Bronchial epithelial cell (primary cell): ENCODE results near the gene CATSPER3. TPM values are rescaled to one million over a fixed set of nuclear protein-coding genes. Genes with fewer than 3 reads are reported as not detected.

ENCODE experiments used
- DNase-seq: peaks from one replicate; pipeline ENCODE4 v3.0.0-alpha.2; 2010; ENCODE audit warnings: low read depth
- FAIRE-seq: peaks from 2 replicates; lab custom pipeline; 2011; peaks lifted over from hg19 to GRCh38; lab: Jason Lieb, UNC
- H3K27me3 ChIP-seq: 2 replicates; pipeline ENCODE4 v1.5.1; 2011; ENCODE audit warnings: low read length; ENCODE audit not compliant: control insufficient read depth, insufficient read depth
- H3K36me3 ChIP-seq: 2 replicates; pipeline ENCODE4 v1.5.1; 2011; ENCODE audit warnings: low read length; ENCODE audit not compliant: control insufficient read depth, insufficient read depth
- H3K4me3 ChIP-seq: 2 replicates; pipeline ENCODE4 v1.5.1; 2011; ENCODE audit warnings: mild to moderate bottlenecking, low read depth, low read length, control low read depth
- total RNA-seq: library from RNA; depleted of rRNA; stranded (reverse); fragments of >200 nt; gene quantifications from 2 replicates; pipeline ENCODE4 v1.2.1, GENCODE V29; 2014
- TF ChIP-seq, protein P1 (sequence below): IDR thresholded peaks from 2 replicates; pipeline ENCODE4 v1.5.1; 2011; ENCODE audit warnings: mild to moderate bottlenecking, moderate library complexity, low read length, control low read depth, inconsistent platforms; ENCODE audit not compliant: insufficient read depth, severe bottlenecking

The CATSPER3 gene
- total RNA-seq, 1 donor from 2014 or later, result under 0.01 TPM

DNA sequence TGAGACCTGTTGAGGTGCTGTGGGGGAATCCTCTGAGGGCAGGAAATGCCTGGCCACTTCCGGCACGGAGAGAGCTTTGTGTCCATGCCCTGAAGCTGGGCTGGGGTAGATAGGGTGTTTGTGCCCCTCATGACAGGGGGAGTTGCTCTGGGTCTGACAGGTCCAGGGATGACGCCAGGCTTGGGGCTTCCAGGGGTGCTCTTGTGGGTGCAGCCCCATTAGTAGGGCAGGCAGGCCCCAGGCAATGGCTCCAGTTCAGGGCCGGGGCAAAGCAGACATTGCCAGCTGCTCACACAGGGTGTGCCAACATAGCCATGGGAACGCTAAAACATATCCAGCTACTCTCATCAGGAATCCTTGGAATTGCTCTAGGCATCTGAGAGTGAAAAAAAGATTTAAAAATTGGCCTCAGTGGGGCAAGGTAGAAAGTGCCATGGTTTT is 45.3 kb downstream of the CATSPER3 start:
- Histone ChIP-seq H3K36me3 (no peaks in the 10 kb centered on the region), H3K27me3 (no peaks in the 10 kb centered on the region), H3K4me3 (no peak overlapping the region)
- TF ChIP-seq, protein P1, sequence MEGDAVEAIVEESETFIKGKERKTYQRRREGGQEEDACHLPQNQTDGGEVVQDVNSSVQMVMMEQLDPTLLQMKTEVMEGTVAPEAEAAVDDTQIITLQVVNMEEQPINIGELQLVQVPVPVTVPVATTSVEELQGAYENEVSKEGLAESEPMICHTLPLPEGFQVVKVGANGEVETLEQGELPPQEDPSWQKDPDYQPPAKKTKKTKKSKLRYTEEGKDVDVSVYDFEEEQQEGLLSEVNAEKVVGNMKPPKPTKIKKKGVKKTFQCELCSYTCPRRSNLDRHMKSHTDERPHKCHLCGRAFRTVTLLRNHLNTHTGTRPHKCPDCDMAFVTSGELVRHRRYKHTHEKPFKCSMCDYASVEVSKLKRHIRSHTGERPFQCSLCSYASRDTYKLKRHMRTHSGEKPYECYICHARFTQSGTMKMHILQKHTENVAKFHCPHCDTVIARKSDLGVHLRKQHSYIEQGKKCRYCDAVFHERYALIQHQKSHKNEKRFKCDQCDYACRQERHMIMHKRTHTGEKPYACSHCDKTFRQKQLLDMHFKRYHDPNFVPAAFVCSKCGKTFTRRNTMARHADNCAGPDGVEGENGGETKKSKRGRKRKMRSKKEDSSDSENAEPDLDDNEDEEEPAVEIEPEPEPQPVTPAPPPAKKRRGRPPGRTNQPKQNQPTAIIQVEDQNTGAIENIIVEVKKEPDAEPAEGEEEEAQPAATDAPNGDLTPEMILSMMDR, result no peak
- DNase-seq (no peak), FAIRE-seq (no peak)

DNA sequence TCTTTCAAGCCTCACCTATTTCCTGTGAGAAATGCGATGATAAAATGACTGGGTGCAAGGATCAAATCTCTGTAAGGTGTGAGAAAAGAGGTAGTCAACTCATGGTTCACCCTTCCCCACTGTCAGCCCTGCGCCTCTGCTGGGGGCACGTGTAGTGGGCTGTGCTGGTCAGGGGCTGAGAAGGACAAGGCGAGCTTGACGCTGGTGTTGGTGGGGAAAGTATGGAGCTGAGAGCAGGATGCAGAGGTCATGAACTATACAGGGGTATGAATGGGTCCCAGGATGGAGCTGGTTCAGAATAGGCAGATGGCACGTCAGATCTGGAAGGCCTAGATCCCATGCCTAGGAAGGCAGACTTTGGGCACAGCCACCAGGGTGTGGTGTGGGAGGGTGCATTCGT is 45.7 kb downstream of the CATSPER3 start:
- TF ChIP-seq, protein P1, result no peak
- Histone ChIP-seq H3K4me3 (no peak overlapping the region), H3K36me3 (no peaks in the 10 kb centered on the region), H3K27me3 (no peaks in the 10 kb centered on the region)
- DNase-seq (no peak), FAIRE-seq (peak; percentile 88)

DNA sequence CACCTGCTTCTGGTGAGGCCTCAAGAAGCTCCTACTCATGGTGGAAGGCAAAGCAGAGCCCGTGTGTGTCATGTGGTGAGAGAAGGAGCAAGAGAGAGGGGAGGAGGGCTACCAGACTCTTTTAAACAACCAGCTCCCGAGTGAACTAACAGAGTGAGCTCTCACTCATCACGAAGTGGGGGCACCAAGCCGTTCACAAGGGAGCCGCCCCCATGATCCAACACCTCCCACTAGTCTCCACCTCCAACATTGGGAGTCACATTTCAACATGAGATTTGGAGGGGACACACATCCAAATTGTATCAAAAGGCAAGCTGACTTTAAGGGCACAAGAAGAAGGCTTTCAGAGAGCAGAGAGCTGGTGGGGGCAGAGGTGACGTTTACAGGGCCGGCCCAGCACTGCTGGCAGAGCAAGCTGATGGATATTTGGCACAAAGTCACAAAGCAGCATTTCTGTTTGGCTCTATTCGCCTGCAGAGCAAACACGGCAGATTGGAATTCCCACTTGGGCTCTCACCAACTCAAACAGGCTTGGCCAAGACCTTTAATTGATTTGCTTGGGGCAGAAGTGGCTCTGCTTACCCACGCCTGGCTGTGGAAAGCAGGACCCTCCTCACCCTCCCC is 46.4 kb downstream of the CATSPER3 start:
- FAIRE-seq (no peak), DNase-seq (no peak)
- Histone ChIP-seq H3K36me3 (no peaks in the 10 kb centered on the region), H3K27me3 (no peaks in the 10 kb centered on the region), H3K4me3 (no peak overlapping the region)
- TF ChIP-seq, protein P1, result no peak

DNA sequence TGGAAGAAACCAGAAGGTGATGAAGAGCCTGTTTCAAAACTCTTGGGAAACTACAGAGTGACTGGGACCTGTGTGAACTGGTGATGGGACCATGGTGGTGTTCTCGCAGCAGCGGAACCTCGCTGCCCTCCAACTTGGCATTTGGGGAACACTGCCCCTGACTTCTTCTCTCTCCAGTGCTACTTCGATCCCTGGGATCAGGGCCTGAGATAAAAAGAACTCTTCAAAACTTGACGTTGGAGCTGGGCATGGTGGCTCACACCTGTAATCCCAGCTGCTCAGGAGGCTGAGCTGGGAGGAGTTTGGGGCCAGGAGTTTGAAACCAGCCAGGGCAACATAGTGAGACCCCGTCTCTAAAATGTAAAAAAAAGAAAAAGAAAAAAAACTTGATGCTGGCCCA is 48.2 kb downstream of the CATSPER3 start:
- FAIRE-seq (no peak), DNase-seq (no peak)
- H3K27me3 ChIP-seq, result no peaks in the 10 kb centered on the region

DNA sequence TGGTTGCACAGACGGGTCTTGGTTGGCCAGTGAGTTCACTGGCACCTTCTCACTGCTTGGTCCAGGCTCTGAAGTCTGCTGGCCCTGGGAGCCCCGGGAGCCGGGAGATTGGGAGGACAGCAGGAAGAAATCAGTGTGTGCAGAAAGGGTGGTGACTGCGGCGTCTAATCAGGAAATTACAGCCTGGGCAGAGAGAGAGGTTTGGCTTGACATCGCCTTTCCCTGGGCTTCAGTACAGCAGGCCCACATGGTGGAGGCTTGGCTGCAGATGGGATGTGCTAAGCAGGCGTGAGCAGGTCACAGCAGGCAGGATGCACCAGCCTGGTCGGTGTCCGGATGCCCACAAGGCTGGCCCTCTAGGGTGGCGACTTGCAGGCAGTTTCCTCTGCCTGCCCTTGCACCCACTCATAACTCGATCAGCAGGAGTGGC is 49.2 kb downstream of the CATSPER3 start:
- Histone ChIP-seq H3K36me3 (no peaks in the 10 kb centered on the region), H3K4me3 (no peak overlapping the region), H3K27me3 (no peaks in the 10 kb centered on the region)
- FAIRE-seq (no peak), DNase-seq (no peak)
- TF ChIP-seq, protein P1, result no peak

More for the DNA sequence above, 48.2 kb downstream of the CATSPER3 start:
- TF ChIP-seq, protein P1, result no peak
- Histone ChIP-seq H3K36me3 (no peaks in the 10 kb centered on the region), H3K4me3 (no peak overlapping the region)

DNA sequence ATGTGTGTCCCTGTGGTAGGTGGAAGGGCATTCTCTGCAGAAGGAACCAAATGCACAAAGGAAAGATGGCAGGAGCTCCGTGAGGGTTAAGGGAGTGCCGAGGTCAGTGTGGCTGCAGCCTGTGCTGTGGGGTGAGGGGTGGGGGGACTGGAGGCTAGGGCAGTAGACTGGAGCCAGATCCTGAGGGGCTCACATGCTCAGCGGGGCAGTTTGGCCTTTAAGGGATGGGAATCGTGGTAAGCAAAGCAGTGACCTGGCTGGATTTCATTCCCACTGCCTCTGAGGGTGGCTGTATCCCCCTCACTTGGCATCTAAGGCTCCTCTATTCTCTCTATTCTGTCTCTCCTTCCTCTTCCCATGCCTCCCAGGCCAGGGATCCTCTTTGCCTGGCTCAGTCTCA is 50.8 kb downstream of the CATSPER3 start:
- no peak overlapping the region for H3K4me3 ChIP-seq
- FAIRE-seq, result no peak
- H3K36me3 ChIP-seq, result no peaks in the 10 kb centered on the region
- H3K27me3 ChIP-seq, result no peaks in the 10 kb centered on the region
- DNase-seq, result no peak
- TF ChIP-seq, protein P1, result no peak
